GM21423 (cell line): ENCODE measurements around the gene CCND3.
"Not testable (repeated sequence)": the region's sequence is repeated elsewhere in the genome, so short reads cannot be mapped to it uniquely, and the experiment has no call there.

Experiments
- ATAC-seq: cut with Tn5 transposase; IDR thresholded peaks from one replicate; pipeline ENCODE4 v1.9.1; 2021; ENCODE audit warnings: mild to moderate bottlenecking, moderate library complexity; ENCODE audit not compliant: unreplicated experiment

The CCND3 gene

GRCh38 chr6:41954668-41955067, 13.1 kb upstream of the CCND3 start:
- no peak for ATAC-seq

GRCh38 chr6:41947581-41948220, 6.1 kb upstream of the CCND3 start:
- no peak for ATAC-seq

GRCh38 chr6:41943456-41943855, 1.8 kb upstream of the CCND3 start:
- no peak for ATAC-seq

- not testable (repeated sequence) for ATAC-seq
Observed at GRCh38 chr6:41942882-41943281, 1.3 kb upstream of the CCND3 start.

- no peak for ATAC-seq
Observed at GRCh38 chr6:41942067-41942851, 651 bp upstream of the CCND3 start.

GRCh38 chr6:41940759-41941279, 789 bp downstream of the CCND3 start:
- no peak for ATAC-seq

GRCh38 chr6:41939848-41940758, 1.5 kb downstream of the CCND3 start:
- no peak for ATAC-seq

- no peak for ATAC-seq
Observed at GRCh38 chr6:41939176-41939847, 2.3 kb downstream of the CCND3 start.

- no peak for ATAC-seq
Observed at GRCh38 chr6:41938590-41939175, 2.9 kb downstream of the CCND3 start.

GRCh38 chr6:41937861-41938574, 3.6 kb downstream of the CCND3 start:
- ATAC-seq: no peak

- no peak for ATAC-seq
Observed at GRCh38 chr6:41937472-41937860, 4.1 kb downstream of the CCND3 start.

GRCh38 chr6:41936073-41936837, 5.4 kb downstream of the CCND3 start:
- no peak for ATAC-seq

- no peak for ATAC-seq
Observed at GRCh38 chr6:41935685-41936072, 5.9 kb downstream of the CCND3 start.

- no peak for ATAC-seq
Observed at GRCh38 chr6:41935193-41935574, 6.4 kb downstream of the CCND3 start.

GRCh38 chr6:41934278-41935192, 7.1 kb downstream of the CCND3 start:
- ATAC-seq: no peak

GRCh38 chr6:41932378-41932777, 9.2 kb downstream of the CCND3 start:
- no peak for ATAC-seq

GRCh38 chr6:41931792-41932191, 9.8 kb downstream of the CCND3 start:
- no peak for ATAC-seq

GRCh38 chr6:41929924-41930323, 11.7 kb downstream of the CCND3 start:
- ATAC-seq: no peak
